Hepatocyte (in vitro differentiated cells): ENCODE measurements around the gene RAP1A.

Experiments
- EZH2 ChIP-seq: fragments of 200-600 bp; sonication (generic); IDR thresholded peaks from 2 replicates; pipeline ENCODE4 v1.6.1; 2016; ENCODE audit warnings: antibody characterized with exemption, mild to moderate bottlenecking, borderline replicate concordance
- TF ChIP-seq, protein P1 (sequence below): fragments of 200-600 bp; sonication (generic); IDR thresholded peaks from 2 replicates; pipeline ENCODE4 v1.5.1; 2016; ENCODE audit warnings: antibody characterized with exemption, mild to moderate bottlenecking; ENCODE audit not compliant: poor library complexity

GRCh38 chr1:111690306-111690617, 70.7 kb downstream of the RAP1A start:
- TF ChIP-seq, protein P1, sequence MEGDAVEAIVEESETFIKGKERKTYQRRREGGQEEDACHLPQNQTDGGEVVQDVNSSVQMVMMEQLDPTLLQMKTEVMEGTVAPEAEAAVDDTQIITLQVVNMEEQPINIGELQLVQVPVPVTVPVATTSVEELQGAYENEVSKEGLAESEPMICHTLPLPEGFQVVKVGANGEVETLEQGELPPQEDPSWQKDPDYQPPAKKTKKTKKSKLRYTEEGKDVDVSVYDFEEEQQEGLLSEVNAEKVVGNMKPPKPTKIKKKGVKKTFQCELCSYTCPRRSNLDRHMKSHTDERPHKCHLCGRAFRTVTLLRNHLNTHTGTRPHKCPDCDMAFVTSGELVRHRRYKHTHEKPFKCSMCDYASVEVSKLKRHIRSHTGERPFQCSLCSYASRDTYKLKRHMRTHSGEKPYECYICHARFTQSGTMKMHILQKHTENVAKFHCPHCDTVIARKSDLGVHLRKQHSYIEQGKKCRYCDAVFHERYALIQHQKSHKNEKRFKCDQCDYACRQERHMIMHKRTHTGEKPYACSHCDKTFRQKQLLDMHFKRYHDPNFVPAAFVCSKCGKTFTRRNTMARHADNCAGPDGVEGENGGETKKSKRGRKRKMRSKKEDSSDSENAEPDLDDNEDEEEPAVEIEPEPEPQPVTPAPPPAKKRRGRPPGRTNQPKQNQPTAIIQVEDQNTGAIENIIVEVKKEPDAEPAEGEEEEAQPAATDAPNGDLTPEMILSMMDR = no peak
- TF ChIP-seq EZH2 = no peak
